ENCODE results near the gene EGFL8. TPM values are rescaled to one million over a fixed set of nuclear protein-coding genes. Genes with fewer than 3 reads are reported as not detected.

Gene EGFL8
- 5.1 TPM for total RNA-seq
- long read RNA-seq, partial matches to known transcripts, result 0 of 3 reads
- long read RNA-seq, other reads (novel, unspliced or antisense), result 1 of 3 reads

DNA sequence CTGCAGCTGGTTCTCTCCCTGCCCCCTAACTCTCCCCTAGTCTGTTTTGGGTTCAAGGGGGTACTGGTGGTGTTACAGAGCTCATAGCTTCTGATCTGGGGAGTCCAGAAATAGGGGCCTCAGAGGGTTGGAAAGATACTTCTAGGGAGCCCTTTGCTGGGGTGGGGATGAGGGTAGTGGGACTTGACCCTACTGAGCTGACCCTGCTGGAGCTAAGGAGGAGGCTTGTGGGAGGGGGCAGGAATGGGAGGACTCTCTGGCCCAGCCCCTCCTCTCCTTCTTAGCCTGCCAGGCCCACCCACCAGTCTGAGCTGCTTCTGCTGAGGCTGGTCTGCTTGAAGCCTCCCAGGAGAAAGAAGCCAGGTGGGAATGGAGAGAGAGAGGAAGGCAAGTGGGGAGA, at the start of gene EGFL8:
Gene EGFL8, plus strand, starts transcription at position 301 of the 400 bp plus-strand sequence. CDS start 1,571 bp downstream, outside the sequence.
- intact Hi-C loops (cut with DNase I), result no loop called here
- DNase-seq (ENCODE audit: low spot score), result no peak

DNA sequence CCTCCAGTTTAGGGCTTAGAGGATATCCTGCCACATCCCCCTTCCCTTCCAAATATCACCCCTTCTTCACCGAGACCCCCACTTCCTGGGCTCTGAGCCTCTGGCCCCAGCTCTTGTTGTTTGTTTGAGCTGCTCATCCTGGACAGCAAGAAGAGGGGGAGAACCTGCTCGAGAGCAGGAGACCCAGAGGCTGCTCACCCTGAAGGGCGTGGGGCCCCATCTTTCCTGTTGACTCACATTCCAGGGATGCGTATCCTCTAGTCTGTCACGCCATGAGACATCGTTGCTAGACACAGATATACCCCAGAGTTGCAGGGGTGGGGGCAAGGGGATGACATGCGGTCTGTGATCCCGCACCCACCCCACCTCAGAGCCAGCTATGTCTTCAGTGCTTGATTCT, 49.6 kb upstream of the EGFL8 start:
- DNase-seq (ENCODE audit: low spot score), result no peak
- intact Hi-C loops (cut with DNase I), result no loop called here

DNA sequence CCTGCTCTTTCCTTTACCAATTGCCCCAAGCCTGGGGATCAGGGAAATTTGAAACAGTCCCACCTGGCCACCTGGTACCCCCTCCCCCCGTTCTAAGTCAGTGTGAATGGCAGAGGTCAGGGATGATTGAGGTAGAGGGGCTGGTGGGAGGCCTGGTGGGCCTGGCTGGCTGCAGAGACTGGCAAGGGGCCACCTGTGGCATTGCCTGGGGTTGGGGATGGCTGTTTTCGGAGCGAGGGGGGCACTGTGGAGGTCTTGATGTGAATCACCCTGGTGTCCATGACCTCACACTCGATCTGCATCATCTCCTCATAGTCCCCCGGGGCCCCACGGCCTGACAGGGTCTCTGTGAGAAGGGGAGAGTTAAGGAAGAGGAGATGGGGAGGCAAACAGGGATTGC, 48.8 kb upstream of the EGFL8 start:
- intact Hi-C loops (cut with DNase I), result no loop called here
- no peak for DNase-seq (ENCODE audit: low spot score)

DNA sequence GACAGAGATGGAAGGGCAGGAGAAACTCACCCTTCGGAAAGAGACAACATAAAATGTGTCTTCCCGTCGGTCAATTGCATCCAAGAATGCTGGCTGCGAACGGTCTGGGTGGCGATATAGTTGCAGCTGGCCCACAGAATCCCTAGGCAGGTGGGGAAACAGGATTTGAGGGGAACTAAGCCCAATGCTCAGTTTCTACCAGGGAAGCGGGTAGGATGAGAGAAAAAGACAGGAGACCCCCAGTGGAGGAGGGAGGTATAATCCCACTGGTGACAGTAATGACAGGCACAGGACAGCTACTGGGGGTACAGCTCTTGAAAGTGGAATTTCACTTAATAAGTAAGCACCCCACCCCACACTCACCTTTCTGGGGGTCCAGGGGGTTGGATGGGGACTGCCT, 47.7 kb upstream of the EGFL8 start:
- DNase-seq (ENCODE audit: low spot score), result no peak
- intact Hi-C loops (cut with DNase I), result no loop called here

DNA sequence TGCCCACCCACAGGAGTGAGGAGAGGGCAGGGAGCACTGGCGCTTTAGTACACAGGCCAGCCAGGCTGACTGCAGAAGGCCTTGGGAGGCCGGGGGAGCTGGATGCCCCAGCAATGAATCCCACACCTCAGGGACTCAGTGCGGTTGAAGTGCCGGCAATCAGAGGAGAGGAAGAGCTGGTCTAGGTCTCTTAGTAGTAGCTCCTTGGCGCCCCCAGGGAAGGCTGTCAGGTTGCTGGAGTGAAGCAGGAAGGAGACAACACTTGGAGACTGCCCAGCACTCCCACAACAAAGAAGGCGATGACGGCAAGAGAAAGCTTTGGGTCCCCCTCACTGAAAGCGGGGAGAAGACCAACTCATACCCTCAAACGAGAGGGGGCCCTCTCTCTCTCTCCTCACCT, 46.9 kb upstream of the EGFL8 start:
- intact Hi-C loops (cut with DNase I), result no loop called here
- no peak for DNase-seq (ENCODE audit: low spot score)

DNA sequence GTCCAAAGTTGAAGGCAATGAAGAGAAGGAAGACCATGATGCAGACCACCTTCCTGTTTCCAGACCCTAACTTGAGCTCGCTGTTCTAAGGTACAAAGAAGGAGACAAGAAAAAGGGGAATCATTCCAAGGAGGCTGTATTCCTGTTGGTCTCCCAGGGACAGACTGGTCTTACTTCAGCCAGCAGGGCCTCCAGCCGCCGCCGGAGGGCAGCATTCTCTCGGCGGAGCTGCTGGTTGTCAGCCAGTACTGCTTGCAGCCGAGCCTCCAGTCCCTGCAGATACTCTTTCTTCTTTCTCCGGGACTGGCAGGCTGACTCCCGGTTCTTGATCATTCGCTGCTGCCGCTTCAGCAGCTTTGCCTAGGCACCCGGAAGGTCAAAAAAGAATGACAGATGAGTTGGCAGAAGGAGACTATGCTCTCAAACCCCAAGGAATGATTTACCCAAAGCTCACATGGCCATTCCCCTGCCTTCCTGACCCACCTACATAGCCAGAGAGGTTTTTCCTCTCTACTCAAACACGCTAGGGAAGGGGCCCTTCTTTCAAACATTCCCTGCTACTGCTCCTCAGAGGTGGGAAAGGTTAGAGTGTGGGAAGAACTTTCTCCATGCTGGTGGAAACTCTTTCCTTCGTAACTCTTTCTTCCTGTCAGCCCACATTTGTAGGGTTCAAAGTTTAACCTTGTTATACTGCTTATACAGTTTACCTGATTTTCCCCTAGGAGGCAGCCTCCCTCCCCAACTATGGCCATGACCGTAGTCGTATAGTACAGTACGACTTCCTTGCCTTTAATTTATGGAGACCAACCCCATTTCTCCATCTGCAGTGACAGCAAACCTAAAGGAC, 45.4 kb upstream of the EGFL8 start:
- peak; percentile 94 for DNase-seq (ENCODE audit: low spot score)
- intact Hi-C loops (cut with DNase I), result no loop called here

DNA sequence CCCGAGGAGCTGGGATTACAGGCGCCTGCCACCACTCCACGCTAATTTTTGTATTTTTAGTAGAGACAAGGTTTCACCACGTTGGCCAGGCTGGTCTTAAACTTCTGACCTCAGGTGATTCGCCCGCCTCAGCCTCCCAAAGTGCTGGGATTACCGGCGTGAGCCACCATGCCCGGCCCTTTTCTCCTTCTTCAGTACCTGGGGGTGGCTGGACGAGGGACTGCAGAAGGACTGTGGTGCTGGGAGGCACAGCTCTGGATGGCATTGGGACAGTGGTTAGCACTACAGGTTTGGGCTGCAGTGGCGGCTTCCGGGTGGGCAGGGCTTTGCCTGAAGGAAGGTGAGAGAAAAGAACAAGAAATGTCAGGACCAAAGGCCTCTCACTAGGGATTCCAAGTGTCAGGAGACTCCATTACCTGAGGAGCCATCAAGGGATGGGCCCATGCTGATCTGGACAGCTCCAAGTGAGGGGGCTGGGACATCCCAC, 43.8 kb upstream of the EGFL8 start:
- no peak for DNase-seq (ENCODE audit: low spot score)
- intact Hi-C loops (cut with DNase I), result no loop called here

DNA sequence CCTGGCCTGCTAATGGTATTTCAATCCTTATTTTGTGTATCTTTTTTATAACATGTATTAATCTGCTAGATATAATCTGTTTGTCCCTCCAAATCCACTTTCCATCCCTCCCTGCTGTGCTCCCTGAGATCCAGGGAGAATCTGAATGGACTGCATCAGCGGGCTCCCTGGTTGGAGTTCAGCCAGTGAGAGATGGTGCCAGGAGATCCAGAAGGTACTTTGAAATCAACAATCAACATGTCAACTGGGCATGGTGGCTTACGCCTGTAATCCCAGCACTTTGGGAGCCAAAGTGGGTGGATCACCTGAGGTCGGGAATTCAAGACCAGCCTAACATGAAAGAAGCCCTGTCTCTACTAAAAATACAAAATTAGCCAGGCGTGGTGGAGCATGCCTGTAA, 40.7 kb upstream of the EGFL8 start:
- no peak for DNase-seq (ENCODE audit: low spot score)
- intact Hi-C loops (cut with DNase I), result no loop called here

DNA sequence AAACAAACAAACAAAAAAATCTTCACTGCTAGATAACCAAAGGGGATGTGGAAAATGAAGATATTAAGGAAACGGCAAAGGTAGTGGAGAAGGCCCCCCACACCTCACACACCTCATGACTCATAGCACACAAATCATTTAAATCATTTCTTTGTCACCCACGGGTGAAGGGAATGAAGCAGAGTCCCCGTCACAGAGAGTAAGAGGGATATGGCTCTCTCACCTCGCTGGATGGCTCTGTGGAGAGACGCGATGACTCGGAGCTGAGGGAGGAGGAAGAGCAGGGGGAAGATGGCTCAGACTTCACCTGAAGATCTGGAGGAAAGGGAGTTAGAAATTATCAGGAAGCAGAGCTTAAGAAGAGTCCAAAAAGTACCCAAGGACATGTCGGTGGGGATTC, 37.5 kb upstream of the EGFL8 start:
- intact Hi-C loops (cut with DNase I), result loop anchor here (2.0 kb wide), 1 partner anchor 26 kb away; no protein-coding TSS in a partner anchor
- DNase-seq (ENCODE audit: low spot score), result no peak

DNA sequence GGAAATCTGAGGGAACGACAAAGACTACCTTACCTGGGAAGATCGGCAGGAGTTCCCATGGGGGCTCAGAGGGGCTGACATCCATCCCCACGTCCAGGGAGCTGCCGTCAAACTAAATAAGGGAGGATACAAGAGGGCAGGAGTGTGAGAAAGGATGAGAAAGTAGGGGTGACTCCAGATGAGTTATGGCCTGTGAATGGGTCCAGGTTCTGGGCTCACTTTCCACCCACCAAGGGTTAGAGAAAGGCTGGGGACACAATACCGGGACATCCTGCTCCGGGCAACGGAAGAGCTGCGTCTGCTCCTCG, 37.0 kb upstream of the EGFL8 start:
- intact Hi-C loops (cut with DNase I), result loop anchor here (2.0 kb wide), 1 partner anchor 25 kb away; no protein-coding TSS in a partner anchor
- DNase-seq (ENCODE audit: low spot score), result no peak

DNA sequence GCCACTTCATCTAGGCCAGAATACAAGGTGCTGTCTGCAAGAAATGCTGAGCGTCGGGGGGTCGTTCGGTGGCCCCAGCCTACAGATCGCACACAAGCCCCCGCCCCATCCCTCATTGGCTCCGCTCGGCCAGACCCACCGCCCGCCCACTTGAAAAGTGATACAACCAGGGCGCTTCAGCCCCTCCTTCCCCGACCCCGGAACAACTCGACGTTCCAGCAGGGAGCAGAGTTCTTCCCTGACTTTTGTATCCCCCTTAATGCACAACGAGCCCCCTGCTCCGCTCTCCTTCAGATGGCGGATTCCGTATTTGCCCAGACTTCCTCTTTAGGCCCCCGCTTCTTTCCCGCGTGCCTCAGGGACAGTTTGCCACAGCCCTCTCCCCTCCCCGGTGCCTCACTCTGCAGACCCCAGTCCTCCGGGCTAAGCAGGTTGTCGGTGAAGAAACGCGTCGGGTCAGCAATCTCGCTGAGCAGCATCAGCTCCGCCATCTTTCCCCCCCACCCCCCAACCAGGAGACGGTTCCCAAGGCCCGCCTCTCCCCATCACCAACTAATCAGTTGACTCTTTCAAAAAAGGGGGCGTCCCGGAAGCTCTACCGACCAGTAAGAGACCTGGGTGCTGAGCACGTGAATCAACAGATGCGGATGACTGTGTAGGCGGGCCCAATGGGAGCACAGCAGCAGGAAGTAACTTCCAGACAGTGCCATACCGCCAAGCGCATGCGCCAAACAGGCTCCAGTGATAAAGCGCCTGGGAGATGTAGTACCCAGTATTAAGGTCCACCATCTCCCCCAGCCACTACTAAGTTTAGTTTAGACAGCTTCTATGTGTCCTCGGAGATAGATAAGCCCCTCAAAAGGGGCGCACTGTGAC, 36.4 kb upstream of the EGFL8 start, which contains the start of gene ATF6B:
Gene ATF6B, minus strand, starts transcription at position 530 of the 876 bp plus-strand sequence. Its CDS starts 39 bp downstream, at position 491.
- DNase-seq (ENCODE audit: low spot score), result peak; percentile 99
- intact Hi-C loops (cut with DNase I), result loop anchor here (2.0 kb wide), 1 partner anchor 25 kb away; no protein-coding TSS in a partner anchor

DNA sequence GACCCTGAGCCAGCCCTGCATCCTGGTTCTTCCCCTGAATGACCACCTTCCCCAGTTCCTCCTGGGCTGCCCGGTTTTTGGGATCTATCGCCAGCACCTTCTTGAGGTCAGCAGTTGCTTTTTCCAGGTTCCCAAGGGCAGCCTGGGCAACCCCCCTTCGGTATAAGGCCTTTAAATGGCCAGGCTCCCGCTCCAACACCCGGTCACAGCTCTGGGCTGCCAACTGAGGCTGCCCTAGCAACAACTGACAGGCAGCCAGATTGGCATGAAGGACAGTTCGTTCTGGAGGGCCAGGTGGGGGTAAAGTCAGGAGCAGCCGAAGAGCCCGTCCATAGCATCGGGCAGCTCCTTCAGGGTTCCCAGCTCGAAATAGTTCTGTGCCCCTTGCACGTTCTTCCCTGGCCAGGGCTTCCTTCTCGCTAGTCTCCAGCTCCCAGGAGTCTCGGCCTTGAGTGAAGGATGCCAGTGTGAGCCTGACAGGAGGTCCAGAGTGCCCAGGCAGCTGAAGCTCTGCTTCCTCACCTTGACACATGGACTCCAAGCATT, 35.6 kb upstream of the EGFL8 start:
- intact Hi-C loops (cut with DNase I), result no loop called here

DNA sequence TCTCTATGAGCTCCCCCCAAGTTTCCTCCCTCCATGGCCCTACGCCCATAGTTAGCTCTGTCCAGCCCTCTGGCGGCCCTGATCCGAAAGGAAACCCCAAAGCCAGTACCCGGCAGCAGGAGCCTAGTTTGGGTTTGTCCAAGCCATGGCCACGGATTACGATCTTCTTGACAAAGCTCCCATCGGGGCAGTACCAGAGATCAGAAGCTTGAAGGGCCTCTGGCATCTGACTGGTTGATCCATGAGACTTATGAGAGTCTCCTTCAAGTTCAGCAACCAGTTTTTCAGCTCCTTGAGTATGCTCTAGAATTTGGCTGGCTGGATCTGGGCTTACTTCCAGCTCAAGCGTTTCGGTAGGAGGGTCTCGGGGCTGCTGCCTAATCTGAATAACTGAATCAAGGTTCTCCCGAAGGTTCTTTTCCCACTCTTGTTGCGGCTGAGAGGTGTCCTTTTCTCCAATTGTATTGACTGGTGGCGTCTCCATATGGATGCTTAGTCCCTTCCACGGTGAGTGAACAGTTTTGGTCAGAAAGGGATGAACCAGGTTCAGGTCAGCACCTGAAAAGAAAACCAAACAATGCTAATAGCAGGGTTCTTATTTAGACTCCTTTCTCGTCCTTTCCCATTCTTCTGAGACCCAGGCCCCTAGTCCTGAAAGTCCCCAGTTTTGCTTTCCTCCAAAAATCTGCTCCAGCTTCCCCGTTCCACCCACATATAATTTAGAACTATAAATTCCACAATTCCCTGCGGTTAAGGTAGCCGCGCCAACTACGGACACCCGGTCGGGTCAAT, 34.9 kb upstream of the EGFL8 start:
- intact Hi-C loops (cut with DNase I), result loop anchor here (2.0 kb wide), 1 partner anchor 67 kb away; no protein-coding TSS in a partner anchor
- no peak for DNase-seq (ENCODE audit: low spot score)

More for the DNA sequence above, 35.6 kb upstream of the EGFL8 start:
- DNase-seq (ENCODE audit: low spot score), result no peak

DNA sequence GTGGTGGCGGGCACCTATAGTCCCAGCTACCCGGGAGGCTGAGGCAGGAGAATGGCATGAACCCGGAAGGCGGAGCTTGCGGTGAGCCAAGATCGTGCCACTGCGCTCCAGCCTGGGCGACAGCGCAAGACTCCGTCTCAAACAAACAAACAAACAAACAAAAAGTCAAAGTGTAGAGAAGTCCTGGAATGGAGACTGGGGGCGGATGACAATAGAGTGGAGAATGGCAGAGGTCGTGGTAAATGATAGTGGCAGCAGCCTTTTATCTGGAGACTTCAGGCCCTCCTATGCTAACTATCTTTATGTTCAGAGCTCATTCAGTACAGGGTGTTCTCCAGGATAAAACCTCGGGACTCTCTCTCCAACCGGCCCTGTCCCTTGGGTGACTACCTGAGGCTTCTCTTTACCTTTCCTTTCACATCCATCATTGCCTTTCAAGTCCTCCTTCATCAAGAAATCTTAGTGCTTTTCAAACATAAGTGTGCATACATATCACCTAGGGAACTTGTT, 32.9 kb upstream of the EGFL8 start:
- no peak for DNase-seq (ENCODE audit: low spot score)
- intact Hi-C loops (cut with DNase I), result loop anchor here (2.0 kb wide), 1 partner anchor 65 kb away; no protein-coding TSS in a partner anchor

DNA sequence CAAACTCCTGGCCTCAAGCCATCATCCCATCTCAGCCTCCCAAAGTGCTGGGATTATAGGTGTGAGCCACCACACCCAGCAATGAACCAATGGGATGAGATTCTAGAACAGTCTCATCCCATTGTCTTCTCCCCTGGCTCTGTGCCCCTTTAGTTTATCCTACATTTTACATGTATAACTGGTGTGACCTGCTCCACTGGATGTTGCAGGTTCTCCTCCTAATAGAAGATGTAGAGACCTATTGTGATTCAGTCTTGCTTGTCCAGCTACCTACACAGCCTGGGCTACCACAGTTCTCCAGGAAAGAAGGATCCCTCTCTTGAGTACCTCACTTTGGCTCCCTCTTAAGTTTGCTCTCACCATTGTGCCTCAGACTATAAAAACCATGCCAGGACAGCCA, 32.3 kb upstream of the EGFL8 start:
- DNase-seq (ENCODE audit: low spot score), result no peak
- intact Hi-C loops (cut with DNase I), result no loop called here

DNA sequence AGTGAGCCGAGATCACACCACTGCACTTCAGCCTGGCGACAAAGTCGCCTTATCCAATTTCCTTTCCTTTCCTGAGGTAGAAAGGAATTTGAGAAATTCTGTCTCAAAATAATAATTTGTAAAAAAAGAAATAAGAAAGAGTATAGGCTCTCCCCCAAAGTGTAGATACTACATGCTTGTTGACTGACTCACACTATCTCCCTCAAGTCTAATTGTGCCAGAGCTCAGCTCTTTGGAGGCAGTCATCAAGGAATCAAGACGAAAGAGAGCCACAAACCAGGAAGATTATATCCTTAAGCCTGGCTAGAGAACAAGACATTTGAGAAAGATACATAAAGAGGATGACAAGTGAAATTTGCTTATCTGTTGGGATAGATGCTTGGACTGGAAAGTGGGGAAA, 30.6 kb upstream of the EGFL8 start:
- intact Hi-C loops (cut with DNase I), result no loop called here
- no peak for DNase-seq (ENCODE audit: low spot score)

DNA sequence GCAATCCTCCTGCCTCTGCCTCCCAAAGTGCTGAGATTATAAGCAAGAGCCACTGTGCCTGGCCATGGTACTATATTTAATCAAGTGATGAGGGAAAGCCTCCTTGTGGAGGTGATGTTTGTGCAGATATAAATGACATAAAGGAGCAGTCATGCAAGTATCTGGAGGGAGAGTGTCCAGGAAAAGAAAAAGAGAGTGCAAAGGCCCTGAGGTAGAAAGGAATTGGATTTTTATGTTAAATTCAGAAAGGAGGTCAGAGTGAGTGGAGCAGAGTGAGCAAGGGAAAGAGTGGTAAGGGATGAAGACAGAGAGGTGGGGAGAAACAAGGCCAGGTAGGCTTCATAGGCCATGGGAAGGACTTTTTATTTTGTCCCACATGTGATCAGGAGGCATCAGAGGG, 26.9 kb upstream of the EGFL8 start:
- DNase-seq (ENCODE audit: low spot score), result no peak
- intact Hi-C loops (cut with DNase I), result no loop called here

DNA sequence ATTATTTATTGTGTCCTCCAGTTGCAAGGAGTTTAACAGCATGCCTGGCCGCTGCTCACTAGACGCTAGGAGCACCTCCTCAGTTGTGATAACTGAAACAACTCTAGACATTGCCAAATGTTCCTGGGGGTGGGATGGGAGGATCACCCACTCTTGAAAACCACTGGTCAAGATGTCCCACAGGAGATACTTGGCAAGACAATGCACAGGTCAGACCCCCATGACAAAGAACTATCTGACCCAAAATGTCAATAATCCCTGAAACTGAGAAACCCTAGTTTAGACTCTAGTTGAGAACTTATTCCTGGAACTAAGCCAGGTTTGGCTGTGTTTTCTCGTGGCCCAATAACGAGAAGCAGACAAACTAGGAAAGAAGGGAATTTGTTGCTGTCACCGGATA, 24.8 kb upstream of the EGFL8 start:
- intact Hi-C loops (cut with DNase I), result no loop called here
- no peak for DNase-seq (ENCODE audit: low spot score)

All from cardiac septum (tissue), 1 donor.